Glomerular visceral epithelial cell (primary cell): ENCODE measurements around the gene RYR2.

Experiments
- DNase-seq: peaks from one replicate; pipeline ENCODE4 v3.0.0-alpha.2; 2016; ENCODE audit errors: extremely low spot score

Gene RYR2

GRCh38 chr1:237032029-237032428 is 10.0 kb upstream of the RYR2 start:
- DNase-seq = no peak

GRCh38 chr1:237033061-237033460 is 8.9 kb upstream of the RYR2 start:
- no peak for DNase-seq

- DNase-seq = no peak
These were observed 8.2 kb upstream of the RYR2 start for GRCh38 chr1:237033804-237034203.

- no peak for DNase-seq
These were observed 6.2 kb upstream of the RYR2 start for GRCh38 chr1:237035759-237036158.

- no peak for DNase-seq
These were observed 3.8 kb upstream of the RYR2 start for GRCh38 chr1:237038211-237038610.

GRCh38 chr1:237040823-237041222 is 1.2 kb upstream of the RYR2 start:
- DNase-seq = no peak

GRCh38 chr1:237041461-237041794 is 556 bp upstream of the RYR2 start:
- DNase-seq = no peak

- no peak for DNase-seq
These were observed 525 bp downstream of the RYR2 start for GRCh38 chr1:237042526-237042891.

GRCh38 chr1:237042892-237043576 is 1.1 kb downstream of the RYR2 start:
- DNase-seq = no peak

GRCh38 chr1:237043846-237044636 is 2.1 kb downstream of the RYR2 start:
- no peak for DNase-seq

- DNase-seq = no peak
These were observed 3.5 kb downstream of the RYR2 start for GRCh38 chr1:237045278-237046016.

- no peak for DNase-seq
These were observed 6.8 kb downstream of the RYR2 start for GRCh38 chr1:237048803-237049202.

- DNase-seq = no peak
These were observed 8.2 kb downstream of the RYR2 start for GRCh38 chr1:237050185-237050584.

GRCh38 chr1:237050915-237051314 is 8.9 kb downstream of the RYR2 start:
- no peak for DNase-seq

GRCh38 chr1:237054313-237054712 is 12.3 kb downstream of the RYR2 start:
- no peak for DNase-seq

GRCh38 chr1:237058470-237058869 is 16.5 kb downstream of the RYR2 start:
- DNase-seq = no peak

- DNase-seq = no peak
These were observed 17.3 kb downstream of the RYR2 start for GRCh38 chr1:237059244-237059643.

- DNase-seq = no peak
These were observed 21.0 kb downstream of the RYR2 start for GRCh38 chr1:237062976-237063375.

GRCh38 chr1:237065903-237066302 is 23.9 kb downstream of the RYR2 start:
- no peak for DNase-seq

GRCh38 chr1:237070519-237070918 is 28.5 kb downstream of the RYR2 start:
- DNase-seq = no peak

GRCh38 chr1:237071641-237072420 is 29.8 kb downstream of the RYR2 start:
- no peak for DNase-seq
